Right kidney (tissue), 1 donor: ENCODE data around the gene PRKG1.

ENCODE experiments used
- DNase-seq: peaks from one replicate; pipeline ENCODE4 v3.0.0-alpha.2; 2016

Gene PRKG1

GRCh38 chr10:52276986-52277385 lies 1202.7 kb downstream of the PRKG1 start:
- no peak for DNase-seq

- DNase-seq = no peak
Observed at GRCh38 chr10:52279546-52279945, 1205.3 kb downstream of the PRKG1 start.

GRCh38 chr10:52280051-52280450 lies 1205.8 kb downstream of the PRKG1 start:
- no peak for DNase-seq

- DNase-seq = no peak
Observed at GRCh38 chr10:52283174-52283573, 1208.9 kb downstream of the PRKG1 start.

- DNase-seq = no peak
Observed at GRCh38 chr10:52284416-52285013, 1210.2 kb downstream of the PRKG1 start.

- no peak for DNase-seq
Observed at GRCh38 chr10:52287866-52288265, 1213.6 kb downstream of the PRKG1 start.

- DNase-seq = no peak
Observed at GRCh38 chr10:52297747-52298146, 1223.5 kb downstream of the PRKG1 start.

- no peak for DNase-seq
Observed at GRCh38 chr10:52300599-52301277, 1226.5 kb downstream of the PRKG1 start.

- DNase-seq = peak; percentile 92
Observed at GRCh38 chr10:52308251-52309031, 1234.2 kb downstream of the PRKG1 start.

- no peak for DNase-seq
Observed at GRCh38 chr10:52312942-52313255, 1238.6 kb downstream of the PRKG1 start.

- peak; percentile 62 for DNase-seq
Observed at GRCh38 chr10:52313256-52313932, 1239.1 kb downstream of the PRKG1 start.

GRCh38 chr10:52313933-52314821 lies 1239.9 kb downstream of the PRKG1 start, which contains the start of gene DKK1:
DKK1 (plus strand) TSS chr10:52314281; CDS start chr10:52314435, 154 bp downstream.
- peak; percentile 75 for DNase-seq

- DNase-seq = no peak
Observed at GRCh38 chr10:52314822-52315552, 1240.7 kb downstream of the PRKG1 start.

GRCh38 chr10:52316001-52316400 lies 1241.7 kb downstream of the PRKG1 start:
- no peak for DNase-seq

GRCh38 chr10:52316500-52316899 lies 1242.2 kb downstream of the PRKG1 start:
- DNase-seq = no peak

- DNase-seq = no peak
Observed at GRCh38 chr10:52318136-52318701, 1243.9 kb downstream of the PRKG1 start.

- DNase-seq = no peak
Observed at GRCh38 chr10:52318822-52319464, 1244.7 kb downstream of the PRKG1 start.

- no peak for DNase-seq
Observed at GRCh38 chr10:52319926-52320325, 1245.6 kb downstream of the PRKG1 start.

- DNase-seq = no peak
Observed at GRCh38 chr10:52322323-52322722, 1248.0 kb downstream of the PRKG1 start.

GRCh38 chr10:52322936-52323335 lies 1248.6 kb downstream of the PRKG1 start:
- no peak for DNase-seq
